ENCODE measurements around the gene SHLD3. TPM values are rescaled to one million over a fixed set of nuclear protein-coding genes. Genes with fewer than 3 reads are reported as not detected.

Gene SHLD3
- total RNA-seq, 2 donors from 2014 or later = 2.9 to 3.6 TPM

GRCh38 chr5:65663804-65664521, 39.1 kb downstream of the SHLD3 start:
- Histone ChIP-seq H3K4me1 (ENCODE audit: control insufficient read depth, insufficient read depth, low read length) (no peaks in the 10 kb centered on the region), H3K9me3 (ENCODE audit: control insufficient read depth, low read length) (no peaks in the 10 kb centered on the region), H3K4me3 (ENCODE audit: low read length) (no peak overlapping the region), H3K36me3 (ENCODE audit: control insufficient read depth, insufficient read depth, low read length) (peaks cover 34% of the 10 kb centered on the region), H3K9ac (ENCODE audit: extremely low read depth, low read length, poor library complexity, severe bottlenecking) (no peak overlapping the region), H3K27ac (ENCODE audit: low read depth, low read length) (no peak overlapping the region), H3K27me3 (ENCODE audit: control insufficient read depth, insufficient read depth, low read length, poor library complexity, severe bottlenecking) (no peaks in the 10 kb centered on the region)
- TF ChIP-seq, protein P1, sequence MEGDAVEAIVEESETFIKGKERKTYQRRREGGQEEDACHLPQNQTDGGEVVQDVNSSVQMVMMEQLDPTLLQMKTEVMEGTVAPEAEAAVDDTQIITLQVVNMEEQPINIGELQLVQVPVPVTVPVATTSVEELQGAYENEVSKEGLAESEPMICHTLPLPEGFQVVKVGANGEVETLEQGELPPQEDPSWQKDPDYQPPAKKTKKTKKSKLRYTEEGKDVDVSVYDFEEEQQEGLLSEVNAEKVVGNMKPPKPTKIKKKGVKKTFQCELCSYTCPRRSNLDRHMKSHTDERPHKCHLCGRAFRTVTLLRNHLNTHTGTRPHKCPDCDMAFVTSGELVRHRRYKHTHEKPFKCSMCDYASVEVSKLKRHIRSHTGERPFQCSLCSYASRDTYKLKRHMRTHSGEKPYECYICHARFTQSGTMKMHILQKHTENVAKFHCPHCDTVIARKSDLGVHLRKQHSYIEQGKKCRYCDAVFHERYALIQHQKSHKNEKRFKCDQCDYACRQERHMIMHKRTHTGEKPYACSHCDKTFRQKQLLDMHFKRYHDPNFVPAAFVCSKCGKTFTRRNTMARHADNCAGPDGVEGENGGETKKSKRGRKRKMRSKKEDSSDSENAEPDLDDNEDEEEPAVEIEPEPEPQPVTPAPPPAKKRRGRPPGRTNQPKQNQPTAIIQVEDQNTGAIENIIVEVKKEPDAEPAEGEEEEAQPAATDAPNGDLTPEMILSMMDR (conservative IDR thresholded peaks at IDR 0.05) = peak; percentile 69
- H3K27ac Mint-ChIP-seq = no peak overlapping the region
- H3K36me3 Mint-ChIP-seq (ENCODE audit: low read depth) = peaks cover 5% of the 10 kb centered on the region
- peak; percentile 55 for DNase-seq
- H3K4me3 Mint-ChIP-seq = no peak overlapping the region
- H3K9me3 Mint-ChIP-seq = no peaks in the 10 kb centered on the region
- H3K4me1 Mint-ChIP-seq = no peaks in the 10 kb centered on the region
- 83 to 100% methylated on average over 1 of the region's 1 CpG for WGBS, 2 experiments (ENCODE audit: insufficient coverage in 1 of 2, insufficient read length in 1 of 2)
- no peaks in the 10 kb centered on the region for H3K27me3 Mint-ChIP-seq (ENCODE audit: insufficient read depth)

DNA sequence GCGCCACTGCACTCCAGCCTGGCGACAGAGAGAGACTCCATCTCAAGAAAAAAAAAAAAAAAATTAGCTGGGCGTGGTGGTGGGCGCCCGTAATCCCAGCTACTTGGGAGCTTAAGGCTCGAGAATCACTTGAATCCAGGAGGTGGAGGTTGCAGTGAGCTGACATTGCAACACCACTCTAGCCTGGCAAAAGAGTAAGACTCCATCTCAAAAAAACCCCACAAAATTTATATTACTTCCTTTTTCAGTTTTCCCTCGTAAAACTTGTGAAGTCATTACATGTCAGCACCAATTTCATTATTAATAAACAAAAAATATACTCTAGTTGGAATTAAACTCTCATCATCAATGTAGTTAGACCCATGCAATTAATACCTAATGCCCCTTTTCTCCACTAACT, 43.9 kb downstream of the SHLD3 start:
- no peak overlapping the region for H3K27ac ChIP-seq (ENCODE audit: low read depth, low read length)
- WGBS, 2 experiments (ENCODE audit: insufficient coverage in 1 of 2, insufficient read length in 1 of 2) = 83% methylated on average over 2 to 7 of the region's 7 CpGs
- H3K27me3 ChIP-seq (ENCODE audit: control insufficient read depth, insufficient read depth, low read length, poor library complexity, severe bottlenecking) = no peaks in the 10 kb centered on the region
- H3K4me3 ChIP-seq (ENCODE audit: low read length) = no peak overlapping the region
- Mint-ChIP-seq H3K27me3 (ENCODE audit: insufficient read depth) (no peaks in the 10 kb centered on the region), H3K36me3 (ENCODE audit: low read depth) (peaks cover 9% of the 10 kb centered on the region), H3K4me1 (no peaks in the 10 kb centered on the region), H3K4me3 (no peak overlapping the region), H3K9me3 (no peaks in the 10 kb centered on the region), H3K27ac (no peak overlapping the region)
- no peak overlapping the region for H3K9ac ChIP-seq (ENCODE audit: extremely low read depth, low read length, poor library complexity, severe bottlenecking)
- H3K36me3 ChIP-seq (ENCODE audit: control insufficient read depth, insufficient read depth, low read length) = peaks cover 47% of the 10 kb centered on the region
- TF ChIP-seq, protein P1 (conservative IDR thresholded peaks at IDR 0.05) = no peak
- H3K9me3 ChIP-seq (ENCODE audit: control insufficient read depth, low read length) = no peaks in the 10 kb centered on the region
- no peak for DNase-seq
- H3K4me1 ChIP-seq (ENCODE audit: control insufficient read depth, insufficient read depth, low read length) = peaks cover 4% of the 10 kb centered on the region

DNA sequence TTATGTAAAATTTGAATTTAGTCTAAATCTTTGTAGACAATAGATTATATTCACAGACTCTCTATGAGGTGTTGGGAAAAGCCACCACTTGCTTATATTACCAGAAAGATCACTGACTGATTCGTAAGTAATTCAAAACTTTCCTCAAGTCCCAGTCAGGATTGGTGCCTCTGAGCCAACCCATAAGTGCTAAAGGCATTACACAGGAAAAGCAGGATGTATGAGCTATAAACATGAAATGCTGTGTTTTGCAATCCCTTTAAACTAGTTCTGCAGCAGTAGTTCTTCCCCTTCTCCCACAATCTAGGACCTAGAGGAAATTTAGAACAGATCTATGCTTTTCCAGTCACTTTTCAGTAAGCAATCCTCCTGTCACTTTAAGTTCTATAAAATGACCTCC, 48.0 kb downstream of the SHLD3 start:
- H3K4me3 Mint-ChIP-seq = no peak overlapping the region
- H3K36me3 ChIP-seq (ENCODE audit: control insufficient read depth, insufficient read depth, low read length) = peaks cover 35% of the 10 kb centered on the region
- H3K27ac Mint-ChIP-seq = peak overlapping the region; percentile 58
- peaks cover 4% of the 10 kb centered on the region for H3K4me1 ChIP-seq (ENCODE audit: control insufficient read depth, insufficient read depth, low read length)
- WGBS, 2 experiments (ENCODE audit: insufficient coverage in 1 of 2, insufficient read length in 1 of 2) = 86% methylated on average over 1 of the region's 1 CpG; no CpG with 5 or more reads in 1 of the 2 experiments
- no peaks in the 10 kb centered on the region for H3K27me3 Mint-ChIP-seq (ENCODE audit: insufficient read depth)
- H3K9me3 ChIP-seq (ENCODE audit: control insufficient read depth, low read length) = no peaks in the 10 kb centered on the region
- no peaks in the 10 kb centered on the region for H3K27me3 ChIP-seq (ENCODE audit: control insufficient read depth, insufficient read depth, low read length, poor library complexity, severe bottlenecking)
- TF ChIP-seq, protein P1 (conservative IDR thresholded peaks at IDR 0.05) = no peak
- H3K36me3 Mint-ChIP-seq (ENCODE audit: low read depth) = peaks cover 16% of the 10 kb centered on the region
- no peaks in the 10 kb centered on the region for H3K9me3 Mint-ChIP-seq
- no peak overlapping the region for H3K27ac ChIP-seq (ENCODE audit: low read depth, low read length)
- H3K9ac ChIP-seq (ENCODE audit: extremely low read depth, low read length, poor library complexity, severe bottlenecking) = no peak overlapping the region
- no peaks in the 10 kb centered on the region for H3K4me1 Mint-ChIP-seq
- no peak for DNase-seq
- H3K4me3 ChIP-seq (ENCODE audit: low read length) = no peak overlapping the region
